Stimulated activated naive CD8-positive, alpha-beta T cell treated with anti-CD3 and anti-CD28 coated beads, Interleukin-15, Interleukin-2, amounts not matched to agents 100 U/mL and 50 U/mL, for 24 hours (primary cell): Measurements from ENCODE around the gene TMEM81.

ENCODE experiments used
- ATAC-seq: fragments of 150-1000 bp; cut with Tn5 transposase; one replicate; pipeline ENCODE4 v1.10.0; 2021
- DNase-seq: peaks from one replicate; pipeline ENCODE4 v3.0.0; 2021

Gene TMEM81, protein sequence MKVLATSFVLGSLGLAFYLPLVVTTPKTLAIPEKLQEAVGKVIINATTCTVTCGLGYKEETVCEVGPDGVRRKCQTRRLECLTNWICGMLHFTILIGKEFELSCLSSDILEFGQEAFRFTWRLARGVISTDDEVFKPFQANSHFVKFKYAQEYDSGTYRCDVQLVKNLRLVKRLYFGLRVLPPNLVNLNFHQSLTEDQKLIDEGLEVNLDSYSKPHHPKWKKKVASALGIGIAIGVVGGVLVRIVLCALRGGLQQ

DNA sequence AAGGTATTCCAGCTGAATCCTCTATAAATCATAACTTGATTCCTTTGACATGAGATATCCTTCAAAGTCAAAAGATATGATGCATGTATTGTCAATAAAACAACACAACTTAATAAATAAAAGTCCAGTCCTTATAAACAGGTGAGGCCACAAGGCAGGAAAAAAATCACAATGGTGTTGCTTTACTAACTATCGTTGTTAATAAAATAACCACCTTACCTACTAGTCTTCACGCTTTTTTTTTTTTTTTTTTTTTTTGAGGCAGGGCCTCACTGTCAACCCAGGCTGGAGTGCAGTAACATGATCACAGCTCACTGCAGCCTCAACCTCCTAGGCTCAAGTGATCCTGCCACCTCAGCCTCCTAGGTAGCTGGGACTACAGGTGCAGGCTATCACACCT lies at the start of gene TMEM81:
TSS of gene TMEM81 (minus strand) at position 101 of the 400 bp plus-strand sequence. CDS start 140 bp downstream, outside the sequence.
- DNase-seq = no peak
- ATAC-seq = no peak

- DNase-seq (no peak), ATAC-seq (no peak)
Measured at GRCh38 chr1:205133287-205133686, 49.0 kb upstream of the TMEM81 start.

GRCh38 chr1:205129447-205130029 lies 45.3 kb upstream of the TMEM81 start:
- ATAC-seq = no peak

DNA sequence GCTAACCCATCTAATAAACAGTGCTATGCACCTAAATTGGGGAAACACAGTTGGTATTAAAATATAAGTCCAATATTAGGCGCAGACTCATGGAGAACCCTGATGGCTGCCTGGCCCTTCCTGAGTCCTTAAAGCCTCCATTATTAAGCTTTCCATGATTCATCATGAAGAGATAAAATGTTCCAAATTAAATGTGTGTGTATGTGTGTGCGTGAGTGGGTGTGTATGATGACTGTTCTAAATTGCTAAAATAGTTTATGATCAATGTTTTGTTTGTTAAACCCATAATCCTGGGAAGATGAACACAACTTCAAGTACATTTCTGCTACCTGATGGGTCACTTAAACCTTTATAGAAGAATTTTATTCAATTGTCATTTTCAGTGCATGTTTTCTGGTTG lies 43.8 kb upstream of the TMEM81 start:
- DNase-seq (no peak), ATAC-seq (no peak)

More at GRCh38 chr1:205129447-205130029, 45.3 kb upstream of the TMEM81 start:
- no peak for DNase-seq

GRCh38 chr1:205127646-205128045 lies 43.4 kb upstream of the TMEM81 start:
- DNase-seq (no peak), ATAC-seq (no peak)

GRCh38 chr1:205124726-205125125 lies 40.5 kb upstream of the TMEM81 start:
- DNase-seq = no peak
- ATAC-seq = no peak

DNA sequence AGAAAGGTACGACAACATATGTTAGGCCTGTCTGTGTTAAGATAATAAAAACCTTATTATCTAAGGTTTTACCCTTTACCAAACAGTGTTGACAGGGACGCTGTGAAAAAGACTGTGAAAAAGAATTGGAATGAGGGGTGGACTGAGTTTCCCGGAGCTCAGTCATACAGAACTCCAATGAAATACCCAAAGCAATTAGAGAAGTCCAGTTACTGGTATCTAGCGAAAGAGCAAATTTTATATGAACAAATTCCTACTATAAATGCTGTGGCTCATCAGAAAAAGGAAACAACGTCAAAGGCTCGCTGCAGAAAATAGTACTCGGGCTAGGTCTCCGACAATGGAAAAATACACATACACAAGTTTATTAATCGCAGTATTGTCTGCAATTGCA lies 38.2 kb upstream of the TMEM81 start:
- DNase-seq (no peak), ATAC-seq (no peak)

GRCh38 chr1:205121660-205122488 lies 37.6 kb upstream of the TMEM81 start, which contains the start of gene RBBP5:
Gene RBBP5 (minus strand): TSS chr1:205121978. CDS start chr1:205121873, 105 bp downstream.
- peak; percentile 95 for DNase-seq
- ATAC-seq = peak; percentile 99

DNA sequence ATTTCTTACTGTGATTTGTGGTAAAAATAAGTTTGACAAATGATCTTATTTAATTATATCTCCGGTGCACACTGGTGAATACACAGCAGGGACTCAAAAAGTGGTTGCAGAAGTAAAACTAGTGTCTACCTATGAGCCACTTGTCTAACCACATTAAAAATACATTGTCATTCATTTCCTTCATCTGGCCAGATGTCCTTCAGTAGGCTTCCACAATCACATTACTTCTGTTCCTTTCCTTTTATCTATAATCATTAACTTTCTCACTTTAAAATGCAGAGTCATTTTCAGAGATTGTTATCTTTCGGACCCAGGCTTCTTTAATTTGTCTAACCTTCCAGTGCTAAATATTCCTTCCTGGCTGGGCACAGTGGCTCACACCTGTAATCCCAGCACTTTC lies 34.5 kb upstream of the TMEM81 start:
- ATAC-seq (no peak), DNase-seq (no peak)

- DNase-seq (no peak), ATAC-seq (no peak)
Measured at GRCh38 chr1:205111354-205111753, 27.1 kb upstream of the TMEM81 start.

DNA sequence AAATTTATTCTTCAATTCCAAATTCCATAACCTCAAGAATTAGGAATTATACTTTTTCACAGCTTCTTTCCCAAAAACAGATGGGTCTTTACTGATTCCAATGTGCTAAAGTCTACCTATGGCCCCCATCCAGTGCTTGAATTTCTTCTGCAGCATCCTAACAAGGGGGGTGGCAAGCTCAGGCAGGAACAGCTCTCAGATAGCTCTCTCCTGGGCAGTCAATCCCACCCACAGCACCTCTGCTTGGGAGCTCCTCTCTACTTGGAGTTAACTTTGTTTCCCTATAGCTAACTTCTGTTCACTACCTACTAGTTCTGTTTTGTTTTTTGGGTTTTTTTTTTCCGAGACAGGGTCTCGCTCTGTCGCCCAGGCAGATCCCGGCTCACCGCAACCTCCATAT lies 25.5 kb upstream of the TMEM81 start:
- ATAC-seq (no peak), DNase-seq (no peak)

DNA sequence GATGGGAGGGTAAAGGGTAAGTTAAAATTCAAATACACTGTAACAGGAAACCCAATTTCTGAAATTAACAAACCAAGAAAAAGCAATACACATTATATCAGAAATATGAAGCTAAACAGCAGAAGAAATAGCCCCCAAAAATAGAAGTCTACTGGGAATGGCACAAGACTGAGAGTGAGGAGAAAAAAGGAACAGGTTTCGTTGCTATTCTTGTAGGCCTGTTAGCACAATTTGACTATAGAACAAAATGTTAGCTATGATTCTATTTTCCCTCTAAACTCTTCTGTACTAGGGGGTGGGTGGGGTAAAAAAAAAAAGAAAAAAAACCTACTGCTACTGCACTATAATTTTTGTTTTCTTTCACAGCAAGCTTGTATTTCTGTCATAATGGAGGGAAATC lies 25.0 kb upstream of the TMEM81 start:
- ATAC-seq (no peak), DNase-seq (no peak)

DNA sequence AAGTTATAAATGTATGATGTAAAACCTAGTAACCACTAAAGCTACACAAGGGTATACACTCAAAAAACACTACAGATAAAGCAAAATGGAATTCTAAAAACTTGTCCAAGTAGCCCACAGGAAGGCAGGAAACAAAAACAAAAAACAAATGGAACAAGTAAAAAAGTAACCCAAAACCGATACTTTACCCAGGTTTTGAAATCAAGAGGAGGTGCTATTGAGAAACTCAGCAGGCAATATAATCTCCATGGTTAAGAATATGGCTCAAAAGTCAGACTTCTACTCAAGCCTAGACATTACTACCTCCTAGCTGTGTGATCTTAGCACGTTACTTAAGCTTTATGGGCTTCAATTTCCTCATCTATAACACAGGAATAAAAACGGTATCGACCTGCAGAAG lies 24.2 kb upstream of the TMEM81 start:
- ATAC-seq = no peak
- DNase-seq = no peak

- no peak for ATAC-seq
Measured at GRCh38 chr1:205107327-205107726, 23.1 kb upstream of the TMEM81 start.

GRCh38 chr1:205102404-205102803 lies 18.1 kb upstream of the TMEM81 start:
- DNase-seq = no peak
- no peak for ATAC-seq

More at GRCh38 chr1:205107327-205107726, 23.1 kb upstream of the TMEM81 start:
- no peak for DNase-seq

- DNase-seq (no peak), ATAC-seq (no peak)
Measured at GRCh38 chr1:205098242-205098641, 14.0 kb upstream of the TMEM81 start.

GRCh38 chr1:205095422-205095821 lies 11.2 kb upstream of the TMEM81 start:
- no peak for DNase-seq
- ATAC-seq = no peak

DNA sequence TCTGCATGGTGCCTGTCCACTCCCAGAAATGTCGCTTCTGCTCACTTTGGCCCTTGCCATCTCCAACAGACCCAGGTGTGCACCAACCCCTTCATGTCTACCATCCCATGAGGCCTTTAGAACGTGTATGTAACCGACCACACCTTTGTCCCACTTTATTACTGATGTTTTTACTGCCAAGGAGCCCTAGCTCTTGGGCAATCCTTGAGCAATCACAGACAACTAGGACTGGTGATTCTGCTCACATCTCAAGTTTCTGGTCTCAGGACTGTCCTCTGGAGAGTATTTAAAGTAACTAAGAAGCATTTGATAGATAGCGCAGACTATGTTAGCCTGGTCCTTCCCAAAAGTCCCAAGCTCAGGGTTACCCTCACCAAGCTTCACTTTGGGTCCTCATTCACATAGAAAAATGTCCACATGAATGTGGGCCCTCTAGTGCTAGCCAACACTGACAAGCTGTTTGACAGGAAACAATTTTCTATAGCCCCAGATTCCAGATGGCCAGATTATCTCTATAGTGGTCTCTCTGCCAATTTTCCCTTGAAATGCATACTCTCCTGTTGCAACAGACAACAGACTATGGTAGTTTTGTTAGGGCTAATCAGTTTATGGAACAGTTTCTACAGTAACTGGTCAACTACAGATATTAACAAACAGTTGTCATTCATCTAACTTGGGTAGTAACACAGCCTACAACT lies 6.9 kb upstream of the TMEM81 start:
- no peak for ATAC-seq

GRCh38 chr1:205088341-205088740 lies 4.1 kb upstream of the TMEM81 start:
- DNase-seq (no peak), ATAC-seq (no peak)

More for the DNA sequence above, 6.9 kb upstream of the TMEM81 start:
- no peak for DNase-seq

DNA sequence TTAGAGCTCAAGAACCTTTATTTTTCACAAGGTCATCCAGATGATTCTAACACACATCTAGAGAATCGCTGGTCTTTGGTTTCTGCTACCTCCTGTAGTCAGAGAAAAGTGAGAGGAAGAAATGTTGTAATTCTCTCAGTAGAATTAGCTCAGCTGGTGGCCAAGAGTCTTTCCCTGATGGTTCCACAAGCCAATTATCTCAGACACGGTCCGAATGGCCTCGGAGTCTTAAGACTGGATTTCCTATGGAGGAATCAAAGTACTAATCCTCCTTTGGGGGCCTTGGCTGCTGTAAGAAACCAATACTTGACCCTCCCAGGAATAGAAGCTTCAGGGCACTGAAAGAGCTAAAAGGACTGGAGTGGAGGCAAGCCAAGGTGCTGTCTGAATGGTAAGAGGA lies 1.8 kb downstream of the TMEM81 start:
- ATAC-seq (no peak), DNase-seq (no peak)

DNA sequence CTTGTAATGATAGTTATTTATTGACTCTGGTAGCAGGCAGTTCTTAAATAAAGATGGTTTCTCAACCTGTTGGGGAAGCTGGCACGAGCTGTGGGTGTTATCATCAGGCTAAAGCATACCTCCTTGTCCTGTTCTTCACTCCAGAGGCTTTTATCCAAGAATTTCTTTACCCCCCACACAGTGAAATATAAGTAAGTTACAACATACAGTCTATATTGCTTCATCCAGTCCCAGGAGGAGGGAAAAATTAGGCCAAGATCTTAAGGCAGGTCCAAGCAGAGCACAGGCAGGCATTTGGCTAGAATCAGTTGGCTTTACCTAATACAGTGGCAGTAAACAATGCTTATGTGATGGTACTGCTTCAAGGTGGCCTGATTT lies 6.3 kb downstream of the TMEM81 start:
- DNase-seq (no peak), ATAC-seq (no peak)

- no peak for ATAC-seq
- no peak for DNase-seq
Measured at GRCh38 chr1:205077158-205077933, 6.9 kb downstream of the TMEM81 start.
